ENCODE data around the gene MTUS2.

Gene MTUS2

DNA sequence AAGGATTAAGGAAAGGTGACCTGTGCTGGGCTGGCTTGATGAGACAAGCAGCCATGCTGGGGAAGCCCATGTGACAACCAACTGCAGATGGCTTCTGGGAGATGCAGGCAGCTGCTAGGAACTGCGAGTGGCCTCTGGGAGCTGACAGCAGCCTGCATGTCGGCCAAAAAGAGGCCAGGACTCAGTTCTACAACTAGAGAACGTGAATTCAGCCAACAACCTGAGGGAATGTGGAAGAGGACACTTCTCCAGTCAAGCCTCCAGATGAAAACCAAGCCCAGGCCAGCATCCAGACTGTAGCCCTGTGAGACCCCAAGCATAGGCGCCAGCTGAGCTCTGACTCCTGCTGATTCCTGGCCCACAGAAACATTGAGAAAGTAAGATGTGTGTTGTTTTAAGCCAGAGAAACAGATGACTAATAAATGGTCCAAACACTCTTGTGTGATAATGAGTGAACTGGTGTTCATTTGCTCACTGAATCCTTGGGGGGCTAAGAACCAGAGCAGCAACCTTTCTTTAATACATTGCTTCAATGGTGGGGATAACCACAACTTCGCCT, 730.4 kb downstream of the MTUS2 start:
- no peak for DNase-seq (ENCODE audit: low read depth)

DNA sequence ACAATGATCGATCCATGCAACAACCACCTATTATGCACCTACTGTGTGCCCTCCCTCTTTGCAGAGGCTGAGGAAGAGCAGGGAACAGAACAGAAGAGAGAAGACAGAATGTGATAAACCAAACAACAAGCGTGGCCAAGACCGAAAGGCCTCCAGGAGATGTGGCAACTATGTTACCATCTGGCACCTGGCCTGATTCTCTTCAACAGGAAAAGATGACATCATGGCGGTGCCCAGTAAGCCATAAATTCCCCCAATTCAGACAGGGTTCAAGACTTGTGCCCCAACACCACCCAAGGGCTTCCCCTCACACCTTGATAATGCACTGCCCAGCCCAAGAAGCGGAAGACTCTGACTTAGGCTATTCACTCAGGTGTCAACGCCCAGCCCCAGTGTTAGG, 731.1 kb downstream of the MTUS2 start:
- peak; percentile 13 for DNase-seq (ENCODE audit: low read depth)

Data from fibroblast of gingiva (primary cell).